Left ventricle myocardium inferior (tissue), 1 donor: Measurements from ENCODE around the gene EIF4G1. TPM values are rescaled to one million over a fixed set of nuclear protein-coding genes. Genes with fewer than 3 reads are reported as not detected.

ENCODE experiments used
- DNase-seq: peaks from one replicate; pipeline ENCODE4 v3.0.0-alpha.2; 2020
- H3K27ac ChIP-seq: fragments of 200-600 bp; replicated peaks from 2 replicates; pipeline ENCODE4 v1.8.0; 2021
- H3K27me3 ChIP-seq: fragments of 200-600 bp; 2 replicates; pipeline ENCODE4 v1.8.0; 2021; ENCODE audit warnings: low read depth
- H3K36me3 ChIP-seq: fragments of 200-600 bp; 2 replicates; pipeline ENCODE4 v1.8.0; 2021
- H3K4me1 ChIP-seq: fragments of 200-600 bp; 2 replicates; pipeline ENCODE4 v1.8.0; 2021
- H3K4me3 ChIP-seq: fragments of 200-600 bp; 2 replicates; pipeline ENCODE4 v1.8.0; 2021; ENCODE audit warnings: mild to moderate bottlenecking, moderate library complexity
- H3K9me3 ChIP-seq: fragments of 200-600 bp; replicated peaks from 2 replicates; pipeline ENCODE4 v1.8.0; 2021
- intact Hi-C: fragments of 100-400 bp; cut with micrococcal nuclease; formaldehyde crosslinking; loops from one replicate; pipeline ENCODE4 v1.11.0; 2022
- total RNA-seq: library from RNA; stranded (reverse); fragmentation: NEBNext Ultra II Directional; extraction: Animal tissue kit (Norgen Biotek cat#: 25700); gene quantifications from one replicate; pipeline ENCODE4 v1.2.1, GENCODE V29; 2021
- TF ChIP-seq, protein P1 (sequence below): fragments of 200-600 bp; IDR thresholded peaks from 2 replicates; pipeline ENCODE4 v1.8.0; 2021; ENCODE audit warnings: antibody characterized with exemption, mild to moderate bottlenecking, borderline replicate concordance
- donor health status: DM: no; HTN: yes; CAD: no; lungs with severe emphysema.

Gene EIF4G1
- total RNA-seq, 1 donor from 2014 or later = 224 TPM

- intact Hi-C loops = no loop called here
- TF ChIP-seq, protein P1, sequence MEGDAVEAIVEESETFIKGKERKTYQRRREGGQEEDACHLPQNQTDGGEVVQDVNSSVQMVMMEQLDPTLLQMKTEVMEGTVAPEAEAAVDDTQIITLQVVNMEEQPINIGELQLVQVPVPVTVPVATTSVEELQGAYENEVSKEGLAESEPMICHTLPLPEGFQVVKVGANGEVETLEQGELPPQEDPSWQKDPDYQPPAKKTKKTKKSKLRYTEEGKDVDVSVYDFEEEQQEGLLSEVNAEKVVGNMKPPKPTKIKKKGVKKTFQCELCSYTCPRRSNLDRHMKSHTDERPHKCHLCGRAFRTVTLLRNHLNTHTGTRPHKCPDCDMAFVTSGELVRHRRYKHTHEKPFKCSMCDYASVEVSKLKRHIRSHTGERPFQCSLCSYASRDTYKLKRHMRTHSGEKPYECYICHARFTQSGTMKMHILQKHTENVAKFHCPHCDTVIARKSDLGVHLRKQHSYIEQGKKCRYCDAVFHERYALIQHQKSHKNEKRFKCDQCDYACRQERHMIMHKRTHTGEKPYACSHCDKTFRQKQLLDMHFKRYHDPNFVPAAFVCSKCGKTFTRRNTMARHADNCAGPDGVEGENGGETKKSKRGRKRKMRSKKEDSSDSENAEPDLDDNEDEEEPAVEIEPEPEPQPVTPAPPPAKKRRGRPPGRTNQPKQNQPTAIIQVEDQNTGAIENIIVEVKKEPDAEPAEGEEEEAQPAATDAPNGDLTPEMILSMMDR = no peak
- no peaks in the 10 kb centered on the region for H3K9me3 ChIP-seq
These were observed 31.5 kb upstream of the EIF4G1 start for GRCh38 chr3:184282941-184283340.

GRCh38 chr3:184283681-184284080 is 30.7 kb upstream of the EIF4G1 start:
- TF ChIP-seq, protein P1 = no peak
- H3K4me1 ChIP-seq = peaks cover 5% of the 10 kb centered on the region
- no peak for DNase-seq
- no peaks in the 10 kb centered on the region for H3K36me3 ChIP-seq
- H3K4me3 ChIP-seq = no peak overlapping the region
- no peaks in the 10 kb centered on the region for H3K9me3 ChIP-seq
- H3K27me3 ChIP-seq = peaks cover 20% of the 10 kb centered on the region
- intact Hi-C loops = no loop called here
- no peak overlapping the region for H3K27ac ChIP-seq

More at GRCh38 chr3:184282941-184283340, 31.5 kb upstream of the EIF4G1 start:
- Histone ChIP-seq H3K4me1 (peaks cover 5% of the 10 kb centered on the region), H3K27me3 (peaks cover 21% of the 10 kb centered on the region), H3K27ac (no peak overlapping the region), H3K36me3 (no peaks in the 10 kb centered on the region), H3K4me3 (no peak overlapping the region)
- DNase-seq = no peak

DNA sequence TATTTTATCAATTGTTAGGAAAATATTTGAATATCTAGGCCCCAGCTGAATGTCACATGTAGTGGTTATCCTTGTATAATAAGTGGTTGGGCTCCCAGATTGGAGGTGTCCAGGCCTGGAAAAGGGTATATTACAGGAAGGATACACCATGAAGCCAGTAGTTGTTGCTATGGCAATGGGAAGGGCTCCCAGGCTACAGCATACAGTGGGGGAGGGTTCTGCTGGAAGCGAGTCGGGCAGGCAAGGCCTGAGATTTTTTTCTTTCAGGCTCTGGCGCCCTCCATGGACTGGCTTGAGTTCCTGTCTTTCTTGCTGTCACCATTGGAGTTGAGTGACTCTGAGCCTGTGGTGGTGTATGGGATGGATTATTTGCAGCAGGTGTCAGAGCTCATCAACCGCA is 29.7 kb upstream of the EIF4G1 start:
- DNase-seq = no peak
- intact Hi-C loops = no loop called here
- H3K27me3 ChIP-seq = peaks cover 22% of the 10 kb centered on the region

GRCh38 chr3:184289426-184289938 is 24.9 kb upstream of the EIF4G1 start:
- H3K27me3 ChIP-seq = peaks cover 47% of the 10 kb centered on the region
- no peaks in the 10 kb centered on the region for H3K36me3 ChIP-seq
- no peak overlapping the region for H3K27ac ChIP-seq
- H3K4me3 ChIP-seq = no peak overlapping the region
- TF ChIP-seq, protein P1 = peak; percentile 68
- H3K9me3 ChIP-seq = no peaks in the 10 kb centered on the region
- H3K4me1 ChIP-seq = peaks cover 5% of the 10 kb centered on the region
- intact Hi-C loops = no loop called here
- DNase-seq = peak; percentile 35

More for the DNA sequence above, 29.7 kb upstream of the EIF4G1 start:
- Histone ChIP-seq H3K9me3 (no peaks in the 10 kb centered on the region), H3K27ac (no peak overlapping the region), H3K36me3 (no peaks in the 10 kb centered on the region), H3K4me1 (peaks cover 5% of the 10 kb centered on the region), H3K4me3 (no peak overlapping the region)
- TF ChIP-seq, protein P1 = peak; percentile 42

DNA sequence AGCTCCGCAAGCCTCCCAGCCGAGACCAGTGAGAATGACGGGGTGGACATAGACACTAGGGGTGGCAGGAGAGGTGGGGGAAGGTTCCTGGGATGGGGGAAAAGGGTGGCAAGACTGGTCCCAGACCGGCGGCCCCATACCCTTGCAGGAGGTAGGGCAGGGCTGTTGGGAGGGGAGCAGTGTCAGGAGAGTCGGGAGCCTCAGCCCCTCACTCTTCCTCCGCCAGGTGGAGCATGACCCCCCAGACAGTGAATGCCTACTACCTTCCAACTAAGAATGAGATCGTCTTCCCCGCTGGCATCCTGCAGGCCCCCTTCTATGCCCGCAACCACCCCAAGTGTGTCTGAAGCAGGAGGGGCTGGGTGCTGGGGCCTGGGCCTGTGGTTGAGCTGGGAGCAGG is 24.1 kb upstream of the EIF4G1 start:
- Histone ChIP-seq H3K4me1 (no peaks in the 10 kb centered on the region), H3K9me3 (no peaks in the 10 kb centered on the region), H3K27ac (no peak overlapping the region), H3K27me3 (peaks cover 47% of the 10 kb centered on the region), H3K36me3 (no peaks in the 10 kb centered on the region), H3K4me3 (no peak overlapping the region)
- TF ChIP-seq, protein P1 = no peak
- no peak for DNase-seq
- intact Hi-C loops = no loop called here
